Measurements from ENCODE around the gene MYADM.

Gene MYADM

GRCh38 chr19:53853707-53854106 is 14.0 kb upstream of the MYADM start:
- H3K4me3 ChIP-seq (ENCODE audit: low read length): no peak overlapping the region
- TF ChIP-seq ZNF274 (IDR thresholded peaks at IDR 0.05; ENCODE audit: low read depth, low read length): no peak

DNA sequence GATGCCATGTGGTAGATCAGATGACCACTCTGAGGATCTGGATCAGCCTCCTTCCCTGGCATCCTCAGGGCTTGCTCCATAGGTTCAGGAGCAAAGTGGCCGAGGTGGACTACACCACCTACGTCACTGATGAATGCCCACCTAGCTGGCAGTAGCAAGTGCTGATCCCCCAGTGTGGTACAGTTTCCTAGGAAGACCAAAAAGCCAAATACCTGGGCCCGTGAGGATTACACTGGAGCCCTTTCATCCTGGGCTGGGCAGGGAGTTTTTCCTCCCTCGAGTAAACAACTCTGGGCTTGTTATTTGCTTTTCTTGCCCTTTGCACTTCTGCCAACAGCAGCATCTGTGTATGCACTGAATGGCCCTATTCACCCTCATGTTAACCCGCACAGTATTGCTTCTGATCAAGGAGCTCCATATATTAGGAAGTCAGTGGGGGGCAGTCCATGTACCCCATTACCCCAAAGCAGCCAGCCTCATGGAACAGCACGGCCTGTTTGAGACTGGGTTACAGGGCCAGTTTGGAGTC is 3.3 kb upstream of the MYADM start:
- H3K4me3 ChIP-seq (ENCODE audit: low read length): no peak overlapping the region
- TF ChIP-seq ZNF274 (IDR thresholded peaks at IDR 0.05; ENCODE audit: low read depth, low read length): no peak

GRCh38 chr19:53865523-53865917 is 2.2 kb upstream of the MYADM start:
- H3K4me3 ChIP-seq (ENCODE audit: low read length): no peak overlapping the region; the same call in 1 of the 2 replicates

DNA sequence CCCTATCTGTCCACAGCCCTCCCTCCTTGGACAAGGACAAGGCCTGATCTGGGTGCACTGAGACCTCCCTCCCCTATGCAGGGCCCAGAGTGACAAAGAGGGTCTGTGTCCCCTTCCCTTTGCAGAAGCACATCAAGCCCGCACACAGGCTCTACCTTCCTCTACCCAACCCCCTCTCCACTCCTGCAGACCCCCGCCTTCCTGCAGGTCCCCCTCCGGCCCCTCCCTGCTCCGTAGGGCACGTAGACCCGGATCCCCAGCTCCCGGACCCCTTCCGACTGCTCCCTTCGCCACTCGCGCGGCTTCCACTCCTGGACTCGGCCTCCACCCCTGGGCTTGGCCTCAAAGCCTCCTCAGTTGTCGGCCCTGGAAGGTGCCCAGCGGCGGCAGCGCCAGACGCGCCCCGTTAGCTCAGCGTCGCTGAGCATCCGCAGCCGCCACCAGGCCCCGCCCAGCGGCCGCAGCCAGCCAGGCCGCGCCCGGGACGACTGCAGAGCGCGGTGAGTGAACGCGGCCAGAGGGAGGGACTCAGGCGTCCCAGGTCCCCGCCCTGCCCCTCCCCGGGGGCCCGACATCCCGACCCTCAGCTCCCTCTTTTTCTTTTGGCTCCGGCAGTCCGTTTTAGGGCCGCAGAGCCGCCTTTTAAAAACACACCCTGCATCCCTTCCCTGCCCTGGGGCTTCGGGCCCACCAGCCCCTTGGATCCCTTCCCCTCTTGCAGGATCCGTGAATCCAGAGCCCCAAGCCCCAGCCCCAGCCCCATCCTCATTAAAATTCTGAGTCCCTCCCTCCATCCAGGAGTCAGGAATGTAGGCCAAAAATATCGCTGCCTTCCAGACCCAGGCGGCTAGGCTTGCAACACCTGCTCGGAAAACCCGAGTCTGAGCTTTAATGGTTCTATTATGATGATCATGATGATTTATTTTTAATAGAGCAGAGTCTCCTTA is 1.5 kb upstream of the MYADM start:
- no peak for TF ChIP-seq ZNF274 (IDR thresholded peaks at IDR 0.05; ENCODE audit: low read depth, low read length)

More at GRCh38 chr19:53865523-53865917, 2.2 kb upstream of the MYADM start:
- no peak for TF ChIP-seq ZNF274 (IDR thresholded peaks at IDR 0.05; ENCODE audit: low read depth, low read length)

GRCh38 chr19:53866865-53867224 is 838 bp upstream of the MYADM start:
- no peak for TF ChIP-seq ZNF274 (IDR thresholded peaks at IDR 0.05; ENCODE audit: low read depth, low read length)
- no peak overlapping the region for H3K4me3 ChIP-seq (ENCODE audit: low read length)

More for the DNA sequence above, 1.5 kb upstream of the MYADM start:
- H3K4me3 ChIP-seq (ENCODE audit: low read length): peak overlapping the region; percentile 3; the same call in 1 of the 2 replicates

DNA sequence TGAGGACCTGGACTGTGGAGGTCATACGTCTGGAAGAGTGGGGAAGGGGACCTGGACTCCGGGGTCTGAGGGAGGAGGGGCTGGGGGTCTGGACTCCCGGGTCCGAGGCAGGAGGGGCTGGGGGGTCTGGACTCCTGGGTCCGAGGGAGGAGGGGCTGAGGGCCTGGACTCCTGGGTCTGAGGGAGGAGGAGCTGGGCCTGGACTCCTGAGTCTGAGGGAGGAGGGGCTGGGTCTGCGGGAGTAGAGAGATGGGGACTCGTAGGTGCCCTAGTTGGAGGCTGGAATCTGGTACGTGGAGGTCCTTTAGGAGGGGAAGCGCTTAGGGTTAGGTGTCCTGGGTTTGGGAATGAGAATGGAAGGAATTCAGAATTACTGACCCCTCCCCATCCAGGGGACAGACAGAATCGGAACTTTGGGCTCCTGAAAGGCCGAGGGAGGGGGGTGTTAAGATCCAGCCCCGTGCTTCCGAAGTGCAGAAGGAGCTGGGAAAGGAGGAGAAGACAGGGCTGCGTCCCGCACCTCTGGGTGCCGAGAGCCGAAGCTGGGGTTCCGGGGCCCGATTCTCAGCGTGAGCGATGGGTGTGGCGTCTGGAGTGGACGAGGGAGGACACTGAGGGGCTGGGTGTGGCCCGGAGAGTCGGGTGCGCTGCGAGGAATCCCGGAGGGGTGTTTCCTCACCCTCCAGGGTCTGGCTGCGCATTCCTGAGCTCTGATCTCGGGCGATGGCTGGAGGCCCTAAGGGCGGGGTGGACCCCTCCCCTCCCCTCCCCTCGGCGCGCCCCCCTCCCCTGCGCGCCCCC is 608 bp downstream of the MYADM start:
- H3K4me3 ChIP-seq (ENCODE audit: low read length): peak overlapping the region; percentile 62
- no peak for TF ChIP-seq ZNF274 (IDR thresholded peaks at IDR 0.05; ENCODE audit: low read depth, low read length)

- no peak for TF ChIP-seq ZNF274 (IDR thresholded peaks at IDR 0.05; ENCODE audit: low read depth, low read length)
- H3K4me3 ChIP-seq (ENCODE audit: low read length): peak overlapping the region; percentile 62
Measured at GRCh38 chr19:53868892-53869804, 1.5 kb downstream of the MYADM start.

GRCh38 chr19:53869805-53870484 is 2.3 kb downstream of the MYADM start:
- peak overlapping the region; percentile 62 for H3K4me3 ChIP-seq (ENCODE audit: low read length)

DNA sequence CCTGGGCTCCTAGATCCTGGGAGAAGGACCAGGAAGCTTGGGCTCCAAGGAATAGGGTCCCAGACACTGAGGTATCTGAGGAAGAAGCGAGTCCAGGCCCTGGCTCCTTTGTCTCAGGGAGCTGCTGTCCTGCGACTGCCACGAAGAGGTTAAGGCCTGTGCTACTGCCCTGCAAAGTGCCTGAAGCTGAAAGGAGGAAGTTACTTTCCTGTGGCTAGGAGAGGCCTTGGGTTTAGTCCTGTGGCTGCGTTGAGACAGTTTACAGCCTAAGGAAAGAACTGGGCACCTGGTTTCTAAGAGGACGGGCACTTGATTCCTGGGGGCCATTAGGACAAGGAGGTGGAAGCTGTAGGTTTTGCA is 2.8 kb downstream of the MYADM start:
- peak overlapping the region; percentile 30; the same call in 1 of the 2 replicates for H3K4me3 ChIP-seq (ENCODE audit: low read length)
- no peak for TF ChIP-seq ZNF274 (IDR thresholded peaks at IDR 0.05; ENCODE audit: low read depth, low read length)

DNA sequence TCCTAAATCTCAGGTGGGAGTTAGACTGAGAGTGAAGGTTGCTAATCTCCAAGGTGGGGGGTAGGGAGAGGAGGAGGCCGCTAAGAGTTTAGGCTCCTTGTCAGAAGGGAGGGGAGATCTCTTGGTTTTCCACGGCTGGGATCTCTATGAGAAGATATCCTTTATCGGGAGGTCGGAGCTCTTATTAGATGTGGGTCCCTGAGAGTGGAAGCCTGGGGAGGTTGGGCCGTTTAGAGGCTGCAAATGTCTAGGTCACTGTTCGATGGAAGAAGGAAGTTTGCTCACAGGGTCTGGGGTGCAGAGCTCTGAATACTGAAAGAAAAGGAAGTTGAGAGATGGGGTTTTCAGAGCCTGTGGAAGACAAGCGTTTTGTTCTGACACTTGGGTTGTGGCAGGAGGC is 3.8 kb downstream of the MYADM start:
- H3K4me3 ChIP-seq (ENCODE audit: low read length): no peak overlapping the region

DNA sequence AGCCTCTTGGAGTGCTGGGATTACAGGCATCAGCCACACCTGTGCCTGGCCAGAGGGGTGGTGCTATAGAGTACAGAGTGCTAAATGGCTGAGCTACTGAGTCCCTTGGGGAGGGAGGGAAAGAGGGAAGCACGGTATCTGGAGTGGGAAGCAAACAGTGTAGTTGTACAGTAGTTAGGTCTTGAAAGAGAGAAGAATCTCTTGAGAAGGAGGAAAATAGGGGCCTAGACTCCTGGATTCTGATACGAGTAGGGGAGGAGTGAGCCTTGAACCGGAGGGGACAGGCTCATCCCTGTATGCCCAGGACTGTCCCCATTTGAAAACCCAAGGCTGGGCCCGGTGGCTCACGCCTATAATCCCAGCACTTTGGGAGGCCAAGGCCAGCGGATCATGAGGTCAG is 5.1 kb downstream of the MYADM start:
- no peak overlapping the region for H3K4me3 ChIP-seq (ENCODE audit: low read length)

More for the DNA sequence above, 3.8 kb downstream of the MYADM start:
- TF ChIP-seq ZNF274 (IDR thresholded peaks at IDR 0.05; ENCODE audit: low read depth, low read length): no peak

GRCh38 chr19:53873773-53874605 is 6.3 kb downstream of the MYADM start:
- no peak for TF ChIP-seq ZNF274 (IDR thresholded peaks at IDR 0.05; ENCODE audit: low read depth, low read length)
- H3K4me3 ChIP-seq (ENCODE audit: low read length): no peak overlapping the region

More for the DNA sequence above, 5.1 kb downstream of the MYADM start:
- no peak for TF ChIP-seq ZNF274 (IDR thresholded peaks at IDR 0.05; ENCODE audit: low read depth, low read length)
